T-helper 1 cell treated with Interleukin-12 subunit alpha and Interleukin-12 subunit beta and Interleukin-4 antibody, amounts not matched to agents 30 ng/mL and 1 ng/mL, for 36 hours (primary cell): Measurements from ENCODE around the gene CEP135. TPM values are rescaled to one million over a fixed set of nuclear protein-coding genes. Genes with fewer than 3 reads are reported as not detected.
"Not testable (repeated sequence)": the region's sequence is repeated elsewhere in the genome, so short reads cannot be mapped to it uniquely, and the experiment has no call there.

Source experiments
- intact Hi-C: fragments of 100-400 bp; cut with micrococcal nuclease; formaldehyde crosslinking; loops from one replicate; pipeline ENCODE4 v1.15.1; 2024
- total RNA-seq: library from RNA; stranded (reverse); gene quantifications from 2 replicates; pipeline ENCODE4 v1.2.3, GENCODE V29; 2022

CEP135 gene
- total RNA-seq, 1 donor from 2014 or later: 21.7 TPM

- intact Hi-C loops: no loop called here
Observed at GRCh38 chr4:55938481-55938880, 10.3 kb upstream of the CEP135 start.

GRCh38 chr4:55939421-55939820 lies 9.3 kb upstream of the CEP135 start:
- intact Hi-C loops: no loop called here

GRCh38 chr4:55941881-55942396 lies 6.8 kb upstream of the CEP135 start:
- intact Hi-C loops: no loop called here

- intact Hi-C loops: loop anchor here (1.0 to 5.0 kb wide), 4 partner anchors 600 to 1883 kb away; partner anchors contain the start of gene CHIC2
Observed at GRCh38 chr4:55947254-55947882, 1.4 kb upstream of the CEP135 start.

- intact Hi-C loops: loop anchor here (1.0 to 5.0 kb wide), 17 partner anchors 41 to 1884 kb away; partner anchors contain the start of genes AASDH, CHIC2, CLOCK and EXOC1
Observed at GRCh38 chr4:55947912-55948725, 626 bp upstream of the CEP135 start.

- intact Hi-C loops: loop anchor here (1.0 to 5.0 kb wide), 7 partner anchors 45 to 1007 kb away; partner anchors contain the start of genes SRD5A3 and SRP72
Observed at GRCh38 chr4:55949482-55949802, 697 bp downstream of the CEP135 start.

- intact Hi-C loops: no loop called here
Observed at GRCh38 chr4:55951191-55951922, 2.6 kb downstream of the CEP135 start.

- intact Hi-C loops: no loop called here
Observed at GRCh38 chr4:55955710-55956109, 7.0 kb downstream of the CEP135 start.

- intact Hi-C loops: no loop called here
Observed at GRCh38 chr4:55959655-55960054, 10.9 kb downstream of the CEP135 start.

GRCh38 chr4:55964046-55964445 lies 15.3 kb downstream of the CEP135 start:
- intact Hi-C loops: no loop called here

- intact Hi-C loops: no loop called here
Observed at GRCh38 chr4:55965585-55965984, 16.8 kb downstream of the CEP135 start.

- intact Hi-C loops: not testable (repeated sequence)
Observed at GRCh38 chr4:55966324-55966723, 17.6 kb downstream of the CEP135 start.

GRCh38 chr4:55967376-55967775 lies 18.6 kb downstream of the CEP135 start:
- intact Hi-C loops: no loop called here

- intact Hi-C loops: no loop called here
Observed at GRCh38 chr4:55973650-55974049, 24.9 kb downstream of the CEP135 start.

GRCh38 chr4:55977811-55978210 lies 29.1 kb downstream of the CEP135 start:
- intact Hi-C loops: loop anchor here (5.0 kb wide), 1 partner anchor 1116 kb away; no protein-coding TSS in a partner anchor

GRCh38 chr4:55979562-55979961 lies 30.8 kb downstream of the CEP135 start:
- intact Hi-C loops: loop anchor here (5.0 kb wide), 1 partner anchor 1117 kb away; no protein-coding TSS in a partner anchor

- intact Hi-C loops: no loop called here
Observed at GRCh38 chr4:55980725-55981124, 32.0 kb downstream of the CEP135 start.

GRCh38 chr4:55982976-55983375 lies 34.2 kb downstream of the CEP135 start:
- intact Hi-C loops: no loop called here

- intact Hi-C loops: no loop called here
Observed at GRCh38 chr4:55989766-55990165, 41.0 kb downstream of the CEP135 start.

GRCh38 chr4:55993994-55994663 lies 45.4 kb downstream of the CEP135 start:
- intact Hi-C loops: loop anchor here (1.0 to 2.0 kb wide), 2 partner anchors 45 to 55 kb away; a partner anchor contains a TSS

GRCh38 chr4:55996646-55997045 lies 47.9 kb downstream of the CEP135 start:
- intact Hi-C loops: no loop called here
